IMR-90 (cell line): ENCODE data around the gene TRIM44. TPM values are rescaled to one million over a fixed set of nuclear protein-coding genes. Genes with fewer than 3 reads are reported as not detected.

ENCODE experiments used
- ATAC-seq: fragments of 200-7000 bp; cut with Tn5 transposase; 2 replicates; pipeline ENCODE4 v1.9.1; 2020; ENCODE audit warnings: low read depth, mild to moderate bottlenecking, moderate library complexity
- BruUV-seq: library from RNA; stranded (reverse); fragments of 400-500 nt; replicated peaks from 2 replicates; lab custom pipeline; 2021; lab: Mats Ljungman, UMichigan
- CTCF ChIA-PET: fragments of 300-600 bp; formaldehyde crosslinking; extraction: SDS; loops from one replicate; lab custom pipeline; 2021; ENCODE audit warnings: antibody characterized with exemption; lab: Yijun Ruan, JAX
- POLR2A ChIA-PET: fragments of 300-600 bp; sonication (Branson Sonifier 250); formaldehyde crosslinking; loops from one replicate; lab custom pipeline; 2022; ENCODE audit warnings: antibody characterized with exemption; ENCODE audit not compliant: unreplicated experiment; lab: Charles Lee
- DNase-seq: peaks from one replicate; pipeline ENCODE4 v3.0.0; 2013
- H2AFZ ChIP-seq: replicated peaks from 2 replicates; pipeline ENCODE3; 2013; ENCODE audit warnings: low read length, mild to moderate bottlenecking; ENCODE audit not compliant: poor library complexity
- H2AK5ac ChIP-seq: 2 replicates; pipeline ENCODE4 v1.6.1; 2013; ENCODE audit warnings: low read depth, low read length, inconsistent platforms
- H2AK9ac ChIP-seq: replicated peaks from 2 replicates; pipeline ENCODE3; 2013; ENCODE audit warnings: mild to moderate bottlenecking, low read depth, low read length, moderate library complexity; ENCODE audit not compliant: poor library complexity
- H2BK120ac ChIP-seq: 2 replicates; pipeline ENCODE4 v1.6.1; 2013; ENCODE audit warnings: low read depth, low read length, inconsistent platforms
- H2BK15ac ChIP-seq: 3 replicates; pipeline ENCODE4 v1.6.1; 2013; ENCODE audit warnings: low read depth, low read length, inconsistent platforms
- H2BK20ac ChIP-seq: 2 replicates; pipeline ENCODE4 v1.6.1; 2013; ENCODE audit warnings: low read depth, mild to moderate bottlenecking, inconsistent platforms, low read length, moderate library complexity
- H2BK5ac ChIP-seq: 2 replicates; pipeline ENCODE4 v1.6.1; 2013; ENCODE audit warnings: mild to moderate bottlenecking, low read depth, low read length, inconsistent platforms; ENCODE audit not compliant: poor library complexity, severe bottlenecking
- H3K14ac ChIP-seq: replicated peaks from 2 replicates; pipeline ENCODE4 v1.6.1; 2013; ENCODE audit warnings: low read depth, low read length, inconsistent platforms
- H3K18ac ChIP-seq: 2 replicates; pipeline ENCODE4 v1.6.1; 2013; ENCODE audit warnings: low read depth, low read length, control low read depth
- H3K23ac ChIP-seq: 2 replicates; pipeline ENCODE4 v1.6.1; 2013; ENCODE audit warnings: low read depth, low read length, inconsistent platforms
- H3K27ac ChIP-seq: 2 replicates; pipeline ENCODE4 v1.5.1; 2013; ENCODE audit warnings: mild to moderate bottlenecking, control low read depth, low read length; ENCODE audit not compliant: insufficient read depth
- H3K27me3 ChIP-seq: 2 replicates; pipeline ENCODE4 v1.6.1; 2013; ENCODE audit warnings: low read length; ENCODE audit not compliant: control insufficient read depth, insufficient read depth
- H3K36me3 ChIP-seq: 2 replicates; pipeline ENCODE4 v1.6.1; 2013; ENCODE audit warnings: low read length, mixed read lengths; ENCODE audit not compliant: control insufficient read depth, insufficient read depth
- H3K4ac ChIP-seq: 2 replicates; pipeline ENCODE4 v1.6.1; 2013; ENCODE audit warnings: low read depth, low read length, inconsistent platforms
- H3K4me1 ChIP-seq: 2 replicates; pipeline ENCODE4 v1.6.1; 2013; ENCODE audit warnings: low read length, mixed read lengths; ENCODE audit not compliant: control insufficient read depth, insufficient read depth
- H3K4me2 ChIP-seq: 2 replicates; pipeline ENCODE4 v1.6.1; 2013; ENCODE audit warnings: low read depth, mild to moderate bottlenecking, control low read depth, low read length, moderate library complexity
- H3K4me3 ChIP-seq: 2 replicates; pipeline ENCODE4 v1.5.1; 2013; ENCODE audit warnings: low read depth, mild to moderate bottlenecking, control low read depth, low read length, moderate library complexity; ENCODE audit not compliant: insufficient read depth
- H3K56ac ChIP-seq: 2 replicates; pipeline ENCODE4 v1.6.1; 2013; ENCODE audit warnings: low read length, inconsistent platforms; ENCODE audit not compliant: insufficient read depth; ENCODE audit errors: extremely low read depth
- H3K79me1 ChIP-seq, 2 experiments: 2 replicates each; pipeline ENCODE4 v1.6.1; 2013; ENCODE audit warnings: low read length in 2 of 2, inconsistent platforms in 1 of 2, low read depth in 1 of 2
- H3K9ac ChIP-seq: 2 replicates; pipeline ENCODE4 v1.6.1; 2013; ENCODE audit warnings: low read depth, low read length, control low read depth
- H3K9me1 ChIP-seq: 2 replicates; pipeline ENCODE4 v1.6.1; 2013; ENCODE audit warnings: low read length, inconsistent platforms; ENCODE audit not compliant: insufficient read depth
- H3K9me3 ChIP-seq: 2 replicates; pipeline ENCODE4 v1.6.1; 2013; ENCODE audit warnings: low read length; ENCODE audit not compliant: control insufficient read depth, insufficient read depth
- H4K20me1 ChIP-seq: 2 replicates; pipeline ENCODE4 v1.6.1; 2013; ENCODE audit warnings: low read length, inconsistent platforms; ENCODE audit not compliant: insufficient read depth
- H4K5ac ChIP-seq: 2 replicates; pipeline ENCODE4 v1.6.1; 2013; ENCODE audit warnings: mild to moderate bottlenecking, low read depth, low read length, control low read depth
- H4K8ac ChIP-seq, 2 experiments: 2 replicates each; pipeline ENCODE4 v1.6.1; 2013; ENCODE audit warnings: low read depth in 2 of 2, low read length in 2 of 2, control low read depth in 1 of 2, inconsistent platforms in 1 of 2
- H4K91ac ChIP-seq: 2 replicates; pipeline ENCODE4 v1.6.1; 2013; ENCODE audit warnings: low read depth, low read length, inconsistent platforms; ENCODE audit not compliant: insufficient read depth
- CEBPB ChIP-seq: IDR thresholded peaks from 2 replicates; pipeline ENCODE4 v1.6.1; 2012; ENCODE audit warnings: low read depth, low read length, improper control_type of control experiment
- RAD21 ChIP-seq: IDR thresholded peaks from 2 replicates; pipeline ENCODE4 v1.6.1; 2012; ENCODE audit warnings: low read length, improper control_type of control experiment
- WGBS, 2 experiments: methylation state at CpG; one replicate each; pipeline versions ENCODE4 v1.1.5 to v1.1.7; 2013; ENCODE audit warnings: missing lambda C conversion rate in 2 of 2; ENCODE audit not compliant: insufficient read length in 1 of 2; ENCODE audit errors: extremely low coverage in 2 of 2; 5-methylcytosine and 5-hydroxymethylcytosine counted together
- dilution Hi-C: fragments of 300-500 bp; cut with HindIII; formaldehyde crosslinking; loops from one replicate; pipeline ENCODE4 v1.14.3; 2018; ENCODE audit warnings: low sequenced_read_pairs; ENCODE audit not compliant: unreplicated experiment
- in situ Hi-C: fragments of 300-500 bp; cut with MboI; formaldehyde crosslinking; loops from 3 replicates; pipeline ENCODE4 v1.14.3; 2019; ENCODE audit warnings: low sequenced_read_pairs, inconsistent platforms, mixed read lengths
- intact Hi-C: fragments of 100-400 bp; cut with micrococcal nuclease; formaldehyde crosslinking; loops from 2 replicates; pipeline ENCODE4 v1.10.0; 2022
- polyA plus RNA-seq, 3 experiments: library from polyadenylated mRNA; depleted of rRNA; stranded (reverse); fragments of >200 nt; gene quantifications; 2 replicates each; pipeline ENCODE4 v1.2.3, GENCODE V29; 2012; ENCODE audit warnings: low replicate concordance in 1 of 3
- total RNA-seq: library from RNA; depleted of rRNA; stranded (reverse); fragments of >200 nt; gene quantifications from 2 replicates; pipeline ENCODE4 v1.2.3, GENCODE V29; 2012

The TRIM44 gene
- total and polyA plus RNA-seq, 2 of the 4 experiments (the other 2 are of a cell fraction) = 50.7 to 104 TPM

GRCh38 chr11:35617316-35617686 lies 45.3 kb upstream of the TRIM44 start:
- DNase-seq (no peak), ATAC-seq (no peak)
- Histone ChIP-seq H3K9me3 (no peaks in the 10 kb centered on the region), H3K56ac (peak overlapping the region; percentile 24), H3K4ac (peak overlapping the region; percentile 74), H4K5ac (peak overlapping the region; percentile 77), H2AFZ (peak overlapping the region; percentile 90), H3K9me1 (peaks cover 9% of the 10 kb centered on the region), H3K4me1 (peaks cover 6% of the 10 kb centered on the region), H4K20me1 (no peaks in the 10 kb centered on the region; the same call in 1 of the 2 replicates), H2BK120ac (peak overlapping the region; percentile 86), H2BK15ac (peak overlapping the region; percentile 80; the same call in 2 of the 3 replicates), H3K18ac (peak overlapping the region; percentile 79), H3K27ac (peak overlapping the region; percentile 90), H3K36me3 (no peaks in the 10 kb centered on the region), H3K4me3 (peak overlapping the region; percentile 67), H2BK20ac (peak overlapping the region; percentile 49), H3K14ac (peak overlapping the region; percentile 58), H2BK5ac (peak overlapping the region; percentile 93), H2AK9ac (peak overlapping the region; percentile 10), H4K91ac (peak overlapping the region; percentile 67), H3K9ac (peak overlapping the region; percentile 72), H3K79me1 (peaks cover 12 to 26% of the 10 kb centered on the region in 2 experiments), H4K8ac (peak overlapping the region; percentile 65 to 78), H3K4me2 (peak overlapping the region; percentile 89), H3K23ac (peak overlapping the region; percentile 52), H2AK5ac (peak overlapping the region; percentile 48), H3K27me3 (no peaks in the 10 kb centered on the region)
- intact Hi-C loops (loop anchor here (1.0 to 5.0 kb wide), 7 partner anchors 126 to 862 kb away; partner anchors contain the start of gene LDLRAD3), in situ Hi-C loops (loop anchor here (5.0 to 25.0 kb wide), 3 partner anchors 518 to 845 kb away; no protein-coding TSS in a partner anchor), dilution Hi-C loops (no loop called here)
- no TSS peak for BruUV-seq
- TF ChIP-seq CEBPB (peak; percentile 71), RAD21 (no peak)
- ChIA-PET POLR2A (no interaction called here), CTCF (interaction anchor here (0.5 to 1.0 kb wide), 2 partner anchors 129 to 205 kb away, joined by 3 read pairs; no protein-coding TSS in a partner anchor)
- 55% methylated on average over 6 of the region's 7 CpGs; no CpG with 5 or more reads in 1 of the 2 experiments for WGBS, 2 experiments
